Natural killer cell treated with Interleukin-12 subunit alpha and Interleukin-12 subunit beta and Interleukin-15 and Interleukin-18, amount 100 ng/mL, for 72 hours (primary cell): ENCODE measurements around the gene TANC1. TPM values are rescaled to one million over a fixed set of nuclear protein-coding genes. Genes with fewer than 3 reads are reported as not detected.

ENCODE experiments used
- ATAC-seq, 2 donors: fragments of 150-1000 bp; cut with Tn5 transposase in 1 of 2; sonication (Bioruptor Pico), chemical (Tn5 transposase) in 1 of 2; 2 replicates each; pipeline ENCODE4 v1.10.0; 2021
- DNase-seq: peaks from one replicate; pipeline ENCODE4 v3.0.0; 2022; ENCODE audit warnings: low spot score
- H3K27ac Mint-ChIP-seq, 2 donors: 1 replicate in 1 of 2; 2 replicates in 1 of 2; pipeline ENCODE4 v1.8.0; 2022; ENCODE audit warnings: mixed read lengths in 2 of 2, mild to moderate bottlenecking in 1 of 2, moderate library complexity in 1 of 2
- H3K27me3 Mint-ChIP-seq, 2 donors: 1 replicate in 1 of 2; 2 replicates in 1 of 2; pipeline ENCODE4 v1.8.0; 2022; ENCODE audit warnings: mixed read lengths in 2 of 2
- H3K36me3 Mint-ChIP-seq: one replicate; pipeline ENCODE4 v1.8.0; 2022; ENCODE audit warnings: mixed read lengths
- H3K4me1 Mint-ChIP-seq, 2 donors: 1 replicate in 1 of 2; 2 replicates in 1 of 2; pipeline ENCODE4 v1.8.0; 2022; ENCODE audit warnings: low read depth in 2 of 2, mixed read lengths in 2 of 2, mild to moderate bottlenecking in 1 of 2
- H3K4me3 Mint-ChIP-seq: one replicate; pipeline ENCODE4 v1.8.0; 2022; ENCODE audit warnings: mixed read lengths
- H3K9me3 Mint-ChIP-seq: 2 replicates; pipeline ENCODE4 v1.8.0; 2022; ENCODE audit warnings: mixed read lengths
- total RNA-seq, 2 donors: library from RNA; stranded (reverse); gene quantifications; one replicate each; pipeline ENCODE4 v1.2.3, GENCODE V29; 2022

TANC1 gene
- total RNA-seq, 2 donors from 2014 or later = 0.21 to 0.56 TPM

GRCh38 chr2:158943973-158944372 is 24.5 kb upstream of the TANC1 start:
- Mint-ChIP-seq H3K4me3 (no peak overlapping the region), H3K4me1 (no peaks in the 10 kb centered on the region), H3K27me3 (no peaks in the 10 kb centered on the region), H3K27ac (no peak overlapping the region), H3K9me3 (no peaks in the 10 kb centered on the region), H3K36me3 (no peaks in the 10 kb centered on the region)
- ATAC-seq (no peak), DNase-seq (no peak)

GRCh38 chr2:158948964-158949699 is 19.3 kb upstream of the TANC1 start:
- H3K4me3 Mint-ChIP-seq = no peak overlapping the region
- H3K27me3 Mint-ChIP-seq = no peaks in the 10 kb centered on the region

GRCh38 chr2:158953454-158953853 is 15.0 kb upstream of the TANC1 start:
- H3K4me3 Mint-ChIP-seq = no peak overlapping the region
- H3K4me1 Mint-ChIP-seq = peaks cover 4 to 6% of the 10 kb centered on the region in 2 donors
- H3K36me3 Mint-ChIP-seq = no peaks in the 10 kb centered on the region
- DNase-seq = no peak
- H3K27me3 Mint-ChIP-seq = peaks cover 9 to 10% of the 10 kb centered on the region in 2 donors
- ATAC-seq = no peak
- H3K27ac Mint-ChIP-seq = no peak overlapping the region
- no peaks in the 10 kb centered on the region for H3K9me3 Mint-ChIP-seq

More at GRCh38 chr2:158948964-158949699, 19.3 kb upstream of the TANC1 start:
- DNase-seq (no peak), ATAC-seq (no peak)
- H3K36me3 Mint-ChIP-seq = no peaks in the 10 kb centered on the region
- H3K27ac Mint-ChIP-seq = no peak overlapping the region
- no peaks in the 10 kb centered on the region for H3K9me3 Mint-ChIP-seq
- H3K4me1 Mint-ChIP-seq = peaks cover 4 to 6% of the 10 kb centered on the region in 2 donors

GRCh38 chr2:158953926-158954763 is 14.3 kb upstream of the TANC1 start:
- H3K27ac Mint-ChIP-seq = no peak overlapping the region
- DNase-seq (no peak), ATAC-seq (no peak)
- H3K4me3 Mint-ChIP-seq = no peak overlapping the region
- no peaks in the 10 kb centered on the region for H3K36me3 Mint-ChIP-seq
- H3K27me3 Mint-ChIP-seq = peaks cover 10% of the 10 kb centered on the region in 2 donors
- H3K4me1 Mint-ChIP-seq = peaks cover 4 to 6% of the 10 kb centered on the region in 2 donors
- H3K9me3 Mint-ChIP-seq = no peaks in the 10 kb centered on the region

DNA sequence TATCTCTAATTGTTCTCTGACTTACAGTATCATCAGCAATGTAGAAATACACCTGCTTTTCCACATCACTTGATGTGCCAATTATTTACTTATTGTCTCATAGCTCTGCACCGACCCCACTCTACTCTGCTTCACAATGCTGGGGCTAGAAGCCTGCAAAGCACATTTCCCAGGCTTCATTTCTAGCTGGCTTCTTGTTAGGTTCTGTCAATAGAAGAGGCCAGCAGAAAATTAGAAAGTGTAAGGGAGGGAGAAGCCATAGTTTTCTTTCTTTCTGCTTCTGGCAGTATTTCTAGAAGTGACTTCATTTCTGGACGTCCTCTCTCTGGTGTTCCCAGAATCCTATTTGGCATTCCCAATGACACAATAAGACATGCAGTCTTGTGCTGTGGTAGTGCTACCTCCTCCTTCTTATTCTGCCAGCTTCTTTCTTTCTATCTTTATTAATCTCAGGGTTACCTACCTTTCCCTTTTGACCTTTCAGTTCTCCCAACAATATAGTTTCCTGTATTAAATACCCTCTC is 12.5 kb upstream of the TANC1 start:
- DNase-seq (no peak), ATAC-seq (no peak)
- H3K9me3 Mint-ChIP-seq = no peaks in the 10 kb centered on the region
- peaks cover 10% of the 10 kb centered on the region in 2 donors for H3K27me3 Mint-ChIP-seq
- H3K27ac Mint-ChIP-seq = no peak overlapping the region
- H3K4me1 Mint-ChIP-seq = peaks cover 4 to 6% of the 10 kb centered on the region in 2 donors
- H3K4me3 Mint-ChIP-seq = no peak overlapping the region
- no peaks in the 10 kb centered on the region for H3K36me3 Mint-ChIP-seq

DNA sequence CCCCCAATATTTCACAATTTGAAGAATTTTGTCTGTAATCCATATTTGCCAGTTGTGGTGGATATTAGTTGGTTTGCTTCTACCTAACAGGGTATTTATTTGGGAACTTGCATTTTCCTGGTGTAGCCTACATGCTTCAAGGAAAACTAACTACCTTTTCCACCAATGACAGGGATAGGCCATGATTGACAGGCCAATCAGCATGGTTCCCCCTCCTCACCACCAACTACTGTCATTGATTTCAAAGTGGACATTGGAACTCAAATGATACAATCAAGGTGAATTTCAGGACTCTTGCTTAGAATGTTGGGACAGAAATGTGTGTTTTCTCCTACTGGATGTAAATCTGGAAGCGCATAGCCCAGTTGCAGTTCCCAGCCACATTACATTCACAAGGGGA is 10.1 kb upstream of the TANC1 start:
- ATAC-seq = no peak

GRCh38 chr2:158960193-158960592 is 8.2 kb upstream of the TANC1 start:
- no peak for DNase-seq

More for the DNA sequence above, 10.1 kb upstream of the TANC1 start:
- H3K27me3 Mint-ChIP-seq = peaks cover 10 to 15% of the 10 kb centered on the region in 2 donors
- H3K9me3 Mint-ChIP-seq = no peaks in the 10 kb centered on the region
- no peak overlapping the region for H3K4me3 Mint-ChIP-seq
- H3K27ac Mint-ChIP-seq = no peak overlapping the region
- no peak for DNase-seq
- no peaks in the 10 kb centered on the region for H3K36me3 Mint-ChIP-seq
- H3K4me1 Mint-ChIP-seq = peaks cover 4 to 6% of the 10 kb centered on the region in 2 donors

GRCh38 chr2:158962074-158962473 is 6.4 kb upstream of the TANC1 start:
- DNase-seq = no peak
- H3K4me1 Mint-ChIP-seq = no peaks in the 10 kb centered on the region

More at GRCh38 chr2:158960193-158960592, 8.2 kb upstream of the TANC1 start:
- ATAC-seq = no peak
- Mint-ChIP-seq H3K4me3 (no peak overlapping the region), H3K9me3 (no peaks in the 10 kb centered on the region), H3K27me3 (peaks cover 12 to 20% of the 10 kb centered on the region in 2 donors), H3K36me3 (no peaks in the 10 kb centered on the region), H3K27ac (no peak overlapping the region), H3K4me1 (no peaks in the 10 kb centered on the region)

DNA sequence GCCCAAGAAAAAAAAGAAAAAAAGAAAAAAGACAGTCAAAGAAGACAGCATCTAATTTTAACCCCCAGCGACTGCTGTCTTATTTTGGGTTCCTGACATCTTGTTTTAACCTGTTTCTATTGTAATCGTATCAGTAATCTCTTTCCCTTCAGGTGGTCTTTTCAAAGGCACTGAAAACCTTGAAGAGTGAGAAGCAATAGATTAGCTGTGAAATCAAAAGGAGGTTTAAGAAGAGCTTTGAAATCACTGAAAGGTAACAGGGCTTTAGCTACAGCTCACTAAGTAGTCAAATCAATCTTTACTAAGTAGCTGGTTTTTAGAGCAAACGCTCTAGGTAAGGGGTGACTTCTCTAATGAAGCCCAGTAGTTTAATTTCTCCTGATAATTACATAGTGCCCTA is 5.4 kb upstream of the TANC1 start:
- Mint-ChIP-seq H3K27ac (no peak overlapping the region), H3K4me3 (no peak overlapping the region), H3K4me1 (no peaks in the 10 kb centered on the region), H3K27me3 (peaks cover 13 to 28% of the 10 kb centered on the region in 2 donors), H3K9me3 (no peaks in the 10 kb centered on the region), H3K36me3 (no peaks in the 10 kb centered on the region)
- ATAC-seq = no peak
- no peak for DNase-seq

More at GRCh38 chr2:158962074-158962473, 6.4 kb upstream of the TANC1 start:
- Mint-ChIP-seq H3K9me3 (no peaks in the 10 kb centered on the region), H3K36me3 (no peaks in the 10 kb centered on the region), H3K4me3 (no peak overlapping the region), H3K27ac (no peak overlapping the region), H3K27me3 (peaks cover 9 to 23% of the 10 kb centered on the region in 2 donors)
- ATAC-seq = no peak

GRCh38 chr2:158965107-158965506 is 3.3 kb upstream of the TANC1 start:
- H3K27ac Mint-ChIP-seq = no peak overlapping the region
- ATAC-seq (no peak), DNase-seq (no peak)
- peaks cover 10 to 11% of the 10 kb centered on the region in 2 donors for H3K4me1 Mint-ChIP-seq
- no peaks in the 10 kb centered on the region for H3K36me3 Mint-ChIP-seq
- H3K4me3 Mint-ChIP-seq = no peak overlapping the region
- H3K27me3 Mint-ChIP-seq = peaks cover 19 to 40% of the 10 kb centered on the region in 2 donors
- no peaks in the 10 kb centered on the region for H3K9me3 Mint-ChIP-seq

GRCh38 chr2:158965641-158966040 is 2.8 kb upstream of the TANC1 start:
- Mint-ChIP-seq H3K36me3 (no peaks in the 10 kb centered on the region), H3K4me3 (no peak overlapping the region), H3K27ac (no peak overlapping the region), H3K4me1 (peaks cover 12 to 15% of the 10 kb centered on the region in 2 donors), H3K27me3 (peaks cover 24 to 45% of the 10 kb centered on the region in 2 donors), H3K9me3 (no peaks in the 10 kb centered on the region)
- ATAC-seq = no peak
- no peak for DNase-seq

- Mint-ChIP-seq H3K4me1 (peaks cover 12 to 15% of the 10 kb centered on the region in 2 donors), H3K4me3 (no peak overlapping the region), H3K27me3 (peaks cover 24 to 52% of the 10 kb centered on the region in 2 donors), H3K9me3 (no peaks in the 10 kb centered on the region), H3K36me3 (no peaks in the 10 kb centered on the region), H3K27ac (no peak overlapping the region)
- DNase-seq (no peak), ATAC-seq (no peak)
These were observed 2.1 kb upstream of the TANC1 start for GRCh38 chr2:158966312-158966711.

DNA sequence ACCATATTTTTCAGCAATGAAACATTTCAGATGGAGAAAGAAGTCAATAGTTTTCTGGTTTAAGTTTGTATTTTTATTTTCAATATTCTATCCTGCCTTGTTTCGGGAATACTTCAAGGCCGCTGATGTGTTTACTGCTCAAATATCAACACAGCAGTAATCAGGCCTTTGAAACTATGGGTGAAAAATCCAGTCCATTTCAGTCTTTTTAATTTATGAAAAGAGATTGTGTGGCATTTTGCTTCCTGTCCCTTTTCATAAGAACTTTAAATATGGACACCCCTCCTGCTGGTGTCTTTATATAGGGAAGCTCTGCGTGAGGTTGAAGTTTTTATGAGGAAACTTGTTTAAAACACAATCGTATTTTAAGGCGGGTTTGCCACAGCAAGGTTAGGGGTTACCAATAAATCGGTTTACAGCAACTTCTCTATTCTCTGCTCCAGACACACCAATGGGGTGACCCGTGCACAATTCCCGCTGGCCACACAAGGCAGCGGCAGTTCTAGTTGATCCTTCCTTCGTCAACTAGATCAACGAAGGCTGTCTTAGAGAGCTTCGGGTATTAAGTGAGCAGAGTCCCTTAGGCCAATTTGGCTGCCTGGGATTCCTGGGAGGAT is 1.2 kb upstream of the TANC1 start:
- H3K9me3 Mint-ChIP-seq = no peaks in the 10 kb centered on the region
- H3K27me3 Mint-ChIP-seq = peaks cover 28 to 61% of the 10 kb centered on the region in 2 donors
- DNase-seq (no peak), ATAC-seq (no peak)
- H3K4me3 Mint-ChIP-seq = no peak overlapping the region
- peaks cover 12 to 15% of the 10 kb centered on the region in 2 donors for H3K4me1 Mint-ChIP-seq
- H3K27ac Mint-ChIP-seq = no peak overlapping the region
- H3K36me3 Mint-ChIP-seq = no peaks in the 10 kb centered on the region
